ENCODE data around the gene CLEC2L.

CLEC2L gene

GRCh38 chr7:139559364-139560105, 36.0 kb downstream of the CLEC2L start:
- DNase-seq: no peak

GRCh38 chr7:139560199-139560598, 36.7 kb downstream of the CLEC2L start:
- DNase-seq: no peak

GRCh38 chr7:139560678-139561077, 37.2 kb downstream of the CLEC2L start:
- DNase-seq: no peak

DNA sequence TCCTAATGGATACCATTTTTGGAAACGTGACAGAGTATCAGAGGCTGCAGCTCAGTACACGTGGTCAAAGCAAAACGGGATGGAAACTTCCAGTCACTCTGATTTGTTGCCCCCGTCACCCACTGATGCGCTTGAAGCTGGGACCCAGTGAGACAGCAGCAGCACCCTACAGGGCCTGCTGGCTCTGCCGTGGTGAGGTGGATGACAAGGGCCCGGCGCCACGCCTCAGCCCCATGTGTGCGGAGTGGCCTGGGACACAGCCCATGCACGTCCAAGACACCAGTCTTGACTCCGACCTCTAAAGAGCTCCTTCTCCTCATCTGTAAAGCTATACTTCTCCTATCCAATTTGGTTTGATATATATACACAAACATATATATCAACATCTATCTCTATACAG, 39.0 kb downstream of the CLEC2L start:
- no peak for DNase-seq

DNA sequence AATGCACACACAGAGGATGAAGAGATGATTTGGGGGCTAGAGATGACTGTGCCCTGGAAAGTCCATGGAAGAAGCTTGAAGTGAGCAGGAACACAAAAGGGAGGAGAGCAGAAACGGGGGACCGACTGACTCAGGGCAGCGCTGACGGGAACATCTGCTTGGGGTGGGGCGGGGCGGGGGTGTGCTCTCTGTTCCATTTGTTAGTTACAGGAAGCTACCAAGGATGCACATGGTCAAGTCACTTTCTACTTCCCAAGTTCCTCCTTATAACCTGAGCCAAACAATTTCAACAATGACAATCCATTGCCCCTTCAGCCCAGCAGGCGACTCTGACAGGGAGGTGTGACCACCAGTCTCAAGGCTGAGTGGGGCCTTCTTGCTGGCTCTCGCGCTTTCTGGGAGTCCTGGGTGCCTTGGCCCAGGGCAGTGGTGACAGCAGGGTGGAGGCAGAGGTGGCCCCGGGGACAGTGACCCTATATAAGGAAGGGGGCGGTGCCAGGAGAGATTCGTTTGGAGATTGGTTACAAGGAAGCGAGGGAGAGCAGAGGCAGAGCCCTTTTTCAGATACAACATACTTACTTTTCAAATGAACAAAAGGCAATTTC, 39.6 kb downstream of the CLEC2L start:
- no peak for DNase-seq

GRCh38 chr7:139563856-139564255, 40.4 kb downstream of the CLEC2L start:
- no peak for DNase-seq

GRCh38 chr7:139566075-139566474, 42.6 kb downstream of the CLEC2L start:
- DNase-seq: no peak

DNA sequence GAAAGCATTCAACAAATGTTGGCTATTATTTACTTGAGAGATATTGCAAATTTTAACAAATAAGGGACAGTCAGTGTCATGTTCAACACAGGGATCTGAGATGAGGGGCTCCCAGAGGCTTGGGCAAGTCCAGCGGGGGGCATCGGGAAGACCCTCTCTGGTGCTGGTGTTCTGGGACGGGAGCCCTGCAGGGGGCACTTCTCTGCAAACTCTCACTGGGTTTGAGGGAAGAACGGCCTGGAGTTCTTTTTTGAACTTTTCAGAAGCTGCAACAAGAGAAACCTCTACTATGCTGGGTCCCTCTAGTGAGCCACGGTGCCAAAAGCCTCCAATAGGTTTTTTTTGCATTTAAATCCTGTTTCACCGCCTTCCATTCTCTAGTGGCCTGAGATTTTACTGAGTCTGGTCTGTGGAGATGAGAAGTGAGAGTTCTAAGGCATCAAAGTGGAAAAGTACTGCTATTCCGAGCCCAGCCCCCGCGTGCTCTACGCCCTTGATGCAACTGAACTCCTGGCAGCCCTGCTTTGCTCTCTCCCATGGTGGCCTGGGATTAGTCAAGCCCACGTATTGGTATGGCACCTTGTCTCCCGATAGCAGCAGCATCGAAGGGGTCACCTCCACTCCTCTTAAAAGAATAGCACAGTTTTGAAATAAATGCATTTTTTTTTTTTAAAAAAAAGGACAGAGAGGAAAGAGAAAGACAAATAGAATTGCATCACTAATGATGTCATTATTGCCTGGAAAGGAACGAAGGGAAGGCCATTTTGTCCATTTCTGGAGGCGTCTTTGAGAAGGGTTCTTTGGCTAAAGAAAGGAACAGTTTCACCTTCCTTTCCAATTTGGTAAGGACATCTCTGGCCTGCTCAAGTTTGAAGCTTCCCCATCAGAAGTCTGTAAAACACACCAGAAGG, 43.5 kb downstream of the CLEC2L start:
- no peak for DNase-seq

- no peak for DNase-seq
These were observed 44.3 kb downstream of the CLEC2L start for GRCh38 chr7:139567647-139568345.

GRCh38 chr7:139568346-139568675, 44.8 kb downstream of the CLEC2L start:
- no peak for DNase-seq

DNA sequence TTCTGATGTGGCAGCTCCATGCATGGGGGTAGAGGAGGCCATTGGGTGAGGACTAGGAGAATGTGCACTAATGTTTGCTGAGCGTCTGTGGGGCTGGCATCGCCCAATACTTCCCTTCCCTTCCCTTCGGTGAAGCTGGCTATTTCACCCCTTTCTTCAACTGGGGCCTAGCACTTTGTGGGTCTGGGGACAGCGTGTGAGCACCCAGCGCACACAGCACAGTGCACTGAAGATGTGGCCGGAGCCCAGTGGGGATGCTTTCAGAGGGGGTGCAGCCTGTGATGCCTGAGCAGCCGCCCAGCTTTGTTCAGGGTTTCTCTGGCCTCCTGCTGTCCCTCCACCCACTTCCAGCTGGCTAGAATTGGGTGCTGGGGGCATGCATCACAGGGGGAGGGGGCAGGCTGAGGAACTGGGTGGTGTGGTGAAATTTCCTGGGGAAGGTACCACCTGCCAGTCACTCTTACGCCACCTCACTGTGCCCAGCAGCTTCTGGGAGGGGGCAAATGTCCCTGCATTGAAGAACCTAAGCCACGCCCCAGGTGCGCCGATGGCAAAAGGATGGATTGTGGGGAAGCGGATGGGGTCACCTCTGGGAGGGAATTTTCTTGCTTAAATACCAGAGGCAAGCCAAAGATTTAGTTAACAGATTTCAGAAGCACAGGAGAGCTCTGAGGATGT, 45.5 kb downstream of the CLEC2L start:
- DNase-seq: no peak

DNA sequence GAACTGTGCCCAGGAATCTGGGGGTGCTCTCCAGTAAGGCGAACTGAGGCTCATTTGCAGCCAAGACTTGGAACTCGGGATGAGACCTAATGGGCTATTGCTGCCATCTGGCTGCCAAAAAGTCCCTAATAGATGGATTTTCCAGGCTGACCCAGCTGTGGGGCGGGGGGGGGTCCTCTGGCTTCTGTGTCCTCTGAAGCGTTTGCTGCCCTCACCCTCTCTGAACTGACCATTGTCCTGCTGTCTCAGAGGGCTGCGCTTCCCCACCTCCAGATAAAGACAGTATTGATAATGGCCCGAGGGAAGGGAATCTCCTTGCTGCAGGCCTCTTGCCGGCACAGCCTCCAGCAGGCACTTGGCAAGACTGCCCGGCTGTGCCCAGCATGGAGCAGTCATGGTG, 46.6 kb downstream of the CLEC2L start:
- DNase-seq: no peak

GRCh38 chr7:139570626-139571025, 47.1 kb downstream of the CLEC2L start:
- DNase-seq: no peak

- DNase-seq: no peak
These were observed 47.7 kb downstream of the CLEC2L start for GRCh38 chr7:139571190-139571589.

DNA sequence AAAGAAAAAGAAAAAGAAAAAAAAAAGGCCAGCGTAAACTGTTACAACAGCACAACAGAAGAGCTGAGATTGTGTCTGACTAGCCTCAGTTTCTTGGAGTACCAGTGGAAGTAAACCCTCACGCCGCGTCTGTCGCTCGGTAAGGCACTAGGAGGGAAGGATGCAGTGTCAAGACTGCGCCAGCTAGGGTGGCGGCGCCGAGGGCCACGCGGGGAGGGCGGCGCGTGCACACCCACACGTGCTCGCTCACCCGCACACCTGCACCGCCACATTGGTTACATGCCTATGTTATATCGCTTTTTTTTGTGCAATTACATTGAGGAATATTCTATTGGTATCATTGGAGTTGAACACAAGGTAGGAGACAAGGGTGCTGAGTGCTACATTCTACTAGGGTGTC, 48.2 kb downstream of the CLEC2L start:
- no peak for DNase-seq

DNA sequence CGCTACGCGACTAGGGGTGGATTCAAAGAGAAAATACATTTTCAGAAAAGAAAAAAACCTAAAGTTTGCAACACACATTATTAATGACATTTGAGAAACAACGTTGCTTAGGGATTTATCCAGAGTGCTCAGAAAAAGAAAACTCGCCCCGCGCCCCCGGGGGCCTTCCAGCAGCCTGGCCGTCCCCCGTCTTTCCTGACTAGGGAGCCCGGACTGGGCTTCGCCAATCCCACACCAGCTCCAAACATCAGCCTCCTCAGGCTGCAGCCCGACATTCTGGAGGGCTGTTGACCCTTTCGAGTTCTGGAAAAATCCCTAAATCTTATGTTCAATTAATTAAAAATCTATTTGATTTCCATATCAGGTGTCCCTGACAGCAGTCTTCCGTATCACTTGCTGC, 48.6 kb downstream of the CLEC2L start:
- DNase-seq: no peak

GRCh38 chr7:139572704-139573385, 49.4 kb downstream of the CLEC2L start:
- no peak for DNase-seq

- no peak for DNase-seq
These were observed 50.4 kb downstream of the CLEC2L start for GRCh38 chr7:139573871-139574270.

GRCh38 chr7:139574618-139575337, 51.3 kb downstream of the CLEC2L start:
- DNase-seq: no peak

DNA sequence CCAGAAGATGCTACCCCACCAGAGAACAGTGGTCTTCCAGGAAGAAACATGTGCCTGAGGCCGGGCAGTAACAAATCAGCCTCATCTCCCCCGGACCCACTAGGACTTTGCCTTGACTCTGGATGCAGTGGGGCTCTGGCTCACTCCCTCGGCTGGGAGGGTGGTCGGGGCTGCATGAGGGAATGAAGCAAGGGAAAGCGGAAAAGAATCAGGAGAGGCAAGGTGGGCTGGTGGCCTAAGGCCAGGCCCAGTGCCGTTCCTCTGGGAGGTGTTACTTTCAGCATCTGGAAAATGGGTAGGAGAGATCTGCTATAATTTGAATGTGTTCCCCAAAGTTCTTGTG, 51.8 kb downstream of the CLEC2L start:
- DNase-seq: no peak
